Pulmonary artery endothelial cell (primary cell): ENCODE data around the gene ZSCAN5B. TPM values are rescaled to one million over a fixed set of nuclear protein-coding genes. Genes with fewer than 3 reads are reported as not detected.
A peak's percentile ranks its signal among the peaks of the same experiment; 100 is the strongest.
"Not testable (repeated sequence)": the region's sequence is repeated elsewhere in the genome, so short reads cannot be mapped to it uniquely, and the experiment has no call there.

Experiments
- DNase-seq: peaks from one replicate; pipeline ENCODE4 v3.0.0-alpha.2; 2011; ENCODE audit warnings: low read depth, low spot score
- total RNA-seq: library from RNA; depleted of rRNA; stranded (reverse); fragments of >200 nt; gene quantifications from 2 replicates; pipeline ENCODE4 v1.2.3, GENCODE V29; 2014

ZSCAN5B gene
- total RNA-seq, 1 donor from 2014 or later = not detected

- DNase-seq = not testable (repeated sequence)
Observed at GRCh38 chr19:56176310-56176709, 21.3 kb downstream of the ZSCAN5B start.

GRCh38 chr19:56175861-56176307 is 21.7 kb downstream of the ZSCAN5B start, which contains the start of gene GALP:
GALP (plus strand) TSS chr19:56176008; CDS start chr19:56177109, 1,101 bp downstream.
- not testable (repeated sequence) for DNase-seq

GRCh38 chr19:56174550-56174949 is 23.0 kb downstream of the ZSCAN5B start:
- DNase-seq = no peak

- DNase-seq = no peak
Observed at GRCh38 chr19:56174086-56174485, 23.5 kb downstream of the ZSCAN5B start.

GRCh38 chr19:56170261-56170660 is 27.3 kb downstream of the ZSCAN5B start:
- no peak for DNase-seq

GRCh38 chr19:56167064-56167578 is 30.5 kb downstream of the ZSCAN5B start:
- DNase-seq = no peak

GRCh38 chr19:56163097-56163496 is 34.5 kb downstream of the ZSCAN5B start:
- DNase-seq = no peak

GRCh38 chr19:56162258-56162657 is 35.3 kb downstream of the ZSCAN5B start:
- DNase-seq = peak; percentile 32

- DNase-seq = no peak
Observed at GRCh38 chr19:56161534-56161933, 36.0 kb downstream of the ZSCAN5B start.

GRCh38 chr19:56159622-56160271 is 37.8 kb downstream of the ZSCAN5B start:
- DNase-seq = no peak

- no peak for DNase-seq
Observed at GRCh38 chr19:56159009-56159559, 38.5 kb downstream of the ZSCAN5B start.

- DNase-seq = no peak
Observed at GRCh38 chr19:56158170-56158757, 39.3 kb downstream of the ZSCAN5B start.

- DNase-seq = no peak
Observed at GRCh38 chr19:56156768-56157167, 40.8 kb downstream of the ZSCAN5B start.

GRCh38 chr19:56155124-56155687 is 42.4 kb downstream of the ZSCAN5B start:
- DNase-seq = no peak

GRCh38 chr19:56153507-56153906 is 44.1 kb downstream of the ZSCAN5B start:
- DNase-seq = no peak

- no peak for DNase-seq
Observed at GRCh38 chr19:56152644-56153043, 44.9 kb downstream of the ZSCAN5B start.

- no peak for DNase-seq
Observed at GRCh38 chr19:56150358-56150757, 47.2 kb downstream of the ZSCAN5B start.

GRCh38 chr19:56149656-56150038 is 47.9 kb downstream of the ZSCAN5B start:
- no peak for DNase-seq

GRCh38 chr19:56148955-56149655 is 48.5 kb downstream of the ZSCAN5B start:
- DNase-seq = not testable (repeated sequence)

GRCh38 chr19:56148096-56148495 is 49.5 kb downstream of the ZSCAN5B start:
- DNase-seq = no peak

GRCh38 chr19:56147307-56147706 is 50.3 kb downstream of the ZSCAN5B start:
- DNase-seq = no peak

- no peak for DNase-seq
Observed at GRCh38 chr19:56146904-56147303, 50.7 kb downstream of the ZSCAN5B start.
